ENCODE measurements around the gene TSGA10.

Gene TSGA10

DNA sequence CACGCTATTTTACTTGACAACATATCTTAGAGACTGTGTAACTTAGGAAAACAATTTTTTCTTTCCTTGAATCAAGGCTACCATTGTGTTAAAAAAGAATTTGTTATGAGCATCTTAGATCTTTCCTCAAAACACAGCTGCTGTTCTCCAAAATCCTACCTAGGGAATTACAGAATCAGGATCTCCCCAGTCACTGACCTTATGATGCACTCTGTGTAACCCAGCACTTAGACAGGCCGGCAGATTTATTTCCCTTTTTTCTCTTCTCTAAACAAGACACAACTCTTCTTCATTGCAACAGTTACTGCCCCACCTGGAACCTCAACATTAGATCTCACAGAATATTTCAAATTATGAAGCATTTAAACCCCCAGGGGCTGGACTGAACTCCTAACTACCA is 26.8 kb downstream of the TSGA10 start:
- no peak overlapping the region for H3K4me3 ChIP-seq (ENCODE audit: low read length)
- no peak for TF ChIP-seq ZNF274 (IDR thresholded peaks at IDR 0.05; ENCODE audit: low read depth, low read length)

- no peak for TF ChIP-seq ZNF274 (IDR thresholded peaks at IDR 0.05; ENCODE audit: low read depth, low read length)
These were observed 42.1 kb downstream of the TSGA10 start for GRCh38 chr2:99112617-99113016.

DNA sequence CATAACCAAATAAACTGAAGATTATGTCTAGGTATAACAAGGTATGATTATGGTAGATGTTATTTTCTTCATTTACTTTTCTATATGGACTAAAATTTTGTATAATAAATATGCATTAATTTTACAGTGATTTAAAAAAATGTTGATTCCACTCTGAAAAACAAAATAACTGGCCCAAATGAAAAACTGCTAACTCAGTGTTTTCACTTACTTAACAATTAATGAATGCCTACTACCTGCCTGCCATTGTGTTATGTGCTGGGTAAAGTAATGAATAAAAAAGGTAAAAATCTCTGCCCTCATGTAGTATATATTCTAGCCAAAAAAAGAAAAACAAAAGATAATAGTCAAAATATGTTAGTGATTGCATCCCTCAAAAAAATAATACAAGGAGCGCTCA is 42.8 kb downstream of the TSGA10 start:
- H3K4me3 ChIP-seq (ENCODE audit: low read length), result no peak overlapping the region
- no peak for TF ChIP-seq ZNF274 (IDR thresholded peaks at IDR 0.05; ENCODE audit: low read depth, low read length)

More at GRCh38 chr2:99112617-99113016, 42.1 kb downstream of the TSGA10 start:
- no peak overlapping the region for H3K4me3 ChIP-seq (ENCODE audit: low read length)

DNA sequence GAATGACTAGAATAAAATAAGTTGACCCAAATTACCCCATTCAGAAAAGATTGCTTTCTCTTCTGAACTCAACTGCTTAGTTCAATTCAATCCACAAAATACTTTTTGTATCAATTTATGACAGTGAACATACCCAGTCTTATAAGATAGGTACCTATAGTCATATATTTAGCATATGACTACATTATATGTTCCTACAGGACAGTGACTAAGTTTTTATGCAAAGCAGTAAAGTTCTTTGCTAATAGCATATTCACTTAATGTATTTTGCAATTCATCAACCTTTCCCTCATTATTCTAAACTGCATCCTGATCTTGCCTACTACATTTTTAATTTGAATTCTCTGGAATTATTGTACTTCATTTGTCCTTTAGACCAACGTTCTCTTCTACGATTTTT is 43.5 kb downstream of the TSGA10 start:
- H3K4me3 ChIP-seq (ENCODE audit: low read length), result no peak overlapping the region
- no peak for TF ChIP-seq ZNF274 (IDR thresholded peaks at IDR 0.05; ENCODE audit: low read depth, low read length)

DNA sequence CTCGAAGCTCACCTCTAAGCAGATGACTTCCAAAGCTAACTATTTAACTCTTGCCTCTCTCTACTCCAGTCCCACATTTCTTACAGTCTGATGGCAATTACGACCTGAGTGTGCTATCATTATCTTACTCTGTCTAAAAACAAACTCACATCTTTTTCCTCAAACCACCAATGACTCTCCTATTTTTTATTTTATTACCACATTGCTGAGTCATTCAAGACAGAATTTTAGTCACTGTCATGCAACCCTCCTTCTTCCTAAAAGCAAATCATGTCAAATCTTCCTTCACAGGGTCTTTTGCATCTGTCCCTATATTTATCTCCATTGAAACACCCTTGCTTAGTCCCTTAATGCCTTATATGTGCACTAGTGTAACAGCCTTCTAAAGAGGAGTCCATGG is 47.8 kb downstream of the TSGA10 start:
- no peak overlapping the region for H3K4me3 ChIP-seq (ENCODE audit: low read length)
- no peak for TF ChIP-seq ZNF274 (IDR thresholded peaks at IDR 0.05; ENCODE audit: low read depth, low read length)

DNA sequence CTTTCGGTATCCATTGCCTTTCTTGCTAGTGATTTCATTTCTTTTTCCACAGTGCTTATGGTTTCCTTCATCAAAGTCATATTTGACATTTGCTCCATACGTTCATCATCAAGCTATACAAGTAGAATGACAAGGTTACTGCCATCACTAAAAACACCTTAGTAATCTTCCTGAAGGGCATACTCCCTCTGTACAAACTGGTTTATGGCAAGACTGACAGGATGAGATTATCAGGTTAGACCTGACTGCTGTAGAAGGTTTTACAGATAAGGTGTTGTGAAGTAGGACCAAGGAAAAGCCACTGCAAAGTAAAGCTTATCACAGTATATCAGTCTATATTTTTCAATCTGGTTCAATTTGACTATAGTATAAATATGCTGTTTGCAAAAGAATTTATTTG is 50.7 kb downstream of the TSGA10 start:
- no peak overlapping the region for H3K4me3 ChIP-seq (ENCODE audit: low read length)
- TF ChIP-seq ZNF274 (IDR thresholded peaks at IDR 0.05; ENCODE audit: low read depth, low read length), result no peak

DNA sequence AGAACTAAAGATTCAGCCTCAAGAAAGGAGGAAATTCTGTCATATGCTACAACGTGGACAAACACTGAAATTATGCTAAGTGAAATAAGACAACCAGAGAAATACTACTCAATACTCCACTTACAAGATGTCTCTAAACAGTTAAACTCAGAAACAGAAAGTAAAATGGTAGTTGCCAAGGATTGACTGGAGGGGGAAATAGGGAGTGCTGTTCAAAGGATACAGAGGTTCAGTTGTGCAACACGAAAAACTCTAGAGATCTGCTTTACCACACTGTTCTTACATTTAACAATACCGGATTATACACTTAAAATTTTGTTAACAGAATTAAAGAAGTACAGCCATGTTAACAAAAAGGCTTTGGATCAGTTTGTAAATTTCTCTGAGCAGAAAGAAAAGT is 53.0 kb downstream of the TSGA10 start:
- no peak for TF ChIP-seq ZNF274 (IDR thresholded peaks at IDR 0.05; ENCODE audit: low read depth, low read length)
- no peak overlapping the region for H3K4me3 ChIP-seq (ENCODE audit: low read length)

DNA sequence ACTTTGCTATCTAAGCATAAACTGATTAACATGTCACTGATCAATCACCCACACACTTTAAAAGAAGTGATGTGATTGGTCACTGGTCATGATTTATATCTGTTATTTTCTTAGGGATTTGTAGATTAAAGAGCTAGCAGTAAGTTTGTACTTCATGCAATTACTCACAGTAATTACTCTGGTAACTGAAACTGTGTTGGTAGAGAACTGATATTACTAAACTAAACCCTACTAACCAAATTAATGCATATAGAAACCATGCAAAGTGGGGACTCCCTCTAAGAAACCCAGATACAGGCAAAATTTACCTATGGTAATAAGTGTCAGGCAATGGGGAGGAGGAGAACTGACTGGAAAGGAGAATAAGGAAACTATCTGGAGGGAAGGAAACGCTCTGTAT is 58.0 kb downstream of the TSGA10 start:
- no peak for TF ChIP-seq ZNF274 (IDR thresholded peaks at IDR 0.05; ENCODE audit: low read depth, low read length)
- H3K4me3 ChIP-seq (ENCODE audit: low read length), result no peak overlapping the region

GRCh38 chr2:99088017-99088416 is 66.7 kb downstream of the TSGA10 start:
- no peak for TF ChIP-seq ZNF274 (IDR thresholded peaks at IDR 0.05; ENCODE audit: low read depth, low read length)
- H3K4me3 ChIP-seq (ENCODE audit: low read length), result no peak overlapping the region

- H3K4me3 ChIP-seq (ENCODE audit: low read length), result no peak overlapping the region
- no peak for TF ChIP-seq ZNF274 (IDR thresholded peaks at IDR 0.05; ENCODE audit: low read depth, low read length)
These were observed 68.4 kb downstream of the TSGA10 start for GRCh38 chr2:99086385-99086784.

DNA sequence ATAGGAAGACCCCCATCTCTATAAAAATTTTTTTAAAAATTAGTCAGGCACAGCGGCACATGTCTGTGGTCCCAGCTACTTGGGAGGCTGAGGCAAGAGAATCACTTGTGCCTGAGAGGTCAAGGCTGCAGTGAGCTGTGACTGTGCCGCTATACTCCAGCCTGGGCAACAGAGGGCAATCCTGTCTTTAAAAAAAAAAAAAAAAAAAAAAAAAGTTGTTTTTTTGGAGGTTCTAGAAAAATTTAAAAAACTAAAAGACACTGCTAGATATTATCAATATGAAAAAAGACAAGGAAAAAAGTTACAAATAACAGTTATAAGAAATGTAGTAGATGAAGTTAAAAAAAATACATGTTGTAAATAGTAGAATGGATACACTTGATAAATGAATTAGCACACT is 69.3 kb downstream of the TSGA10 start:
- no peak overlapping the region for H3K4me3 ChIP-seq (ENCODE audit: low read length)
- no peak for TF ChIP-seq ZNF274 (IDR thresholded peaks at IDR 0.05; ENCODE audit: low read depth, low read length)

GRCh38 chr2:99084256-99084655 is 70.5 kb downstream of the TSGA10 start:
- no peak for TF ChIP-seq ZNF274 (IDR thresholded peaks at IDR 0.05; ENCODE audit: low read depth, low read length)
- no peak overlapping the region for H3K4me3 ChIP-seq (ENCODE audit: low read length)

GRCh38 chr2:99081891-99082290 is 72.9 kb downstream of the TSGA10 start:
- no peak overlapping the region for H3K4me3 ChIP-seq (ENCODE audit: low read length)
- TF ChIP-seq ZNF274 (IDR thresholded peaks at IDR 0.05; ENCODE audit: low read depth, low read length), result no peak

DNA sequence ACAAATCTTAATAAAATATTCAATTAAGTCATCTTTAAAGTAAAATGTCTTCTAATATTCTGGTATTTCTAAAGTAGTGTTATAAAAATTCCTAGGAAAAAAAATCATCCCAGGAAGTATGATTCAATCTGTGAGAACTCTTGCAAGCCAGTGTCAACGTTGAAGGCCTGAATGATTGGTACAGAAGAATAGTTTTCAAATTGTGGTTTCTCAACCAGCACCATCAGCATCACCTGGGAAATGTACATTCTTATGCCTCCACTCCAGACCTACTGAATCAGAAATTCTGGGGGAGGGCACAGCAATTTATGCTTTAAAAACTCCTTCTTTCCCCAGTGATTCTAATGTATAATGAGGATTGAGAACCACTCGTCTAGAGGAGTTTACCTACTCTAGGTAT is 75.5 kb downstream of the TSGA10 start:
- no peak for TF ChIP-seq ZNF274 (IDR thresholded peaks at IDR 0.05; ENCODE audit: low read depth, low read length)
- H3K4me3 ChIP-seq (ENCODE audit: low read length), result no peak overlapping the region

DNA sequence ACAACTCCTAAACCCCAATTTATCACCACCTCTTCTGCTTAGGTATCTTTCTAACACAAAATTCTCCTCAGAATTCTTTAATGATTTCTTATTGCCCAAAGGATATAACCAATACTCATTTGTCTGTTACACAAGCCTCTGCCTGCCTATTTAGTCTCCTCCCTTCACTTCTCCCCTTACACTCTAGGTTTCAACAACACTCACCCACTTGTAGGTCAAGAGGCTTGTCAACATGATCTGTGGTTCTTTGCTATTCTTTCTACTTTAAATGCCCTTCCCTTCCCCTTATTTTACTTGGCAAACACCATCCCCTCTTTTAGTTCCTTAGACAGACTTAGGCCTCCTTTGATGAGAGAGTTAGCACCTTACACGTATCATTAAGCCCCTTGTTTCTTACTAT is 82.2 kb downstream of the TSGA10 start:
- no peak overlapping the region for H3K4me3 ChIP-seq (ENCODE audit: low read length)
- no peak for TF ChIP-seq ZNF274 (IDR thresholded peaks at IDR 0.05; ENCODE audit: low read depth, low read length)

GRCh38 chr2:99067871-99068625 is 86.7 kb downstream of the TSGA10 start:
- TF ChIP-seq ZNF274 (IDR thresholded peaks at IDR 0.05; ENCODE audit: low read depth, low read length), result no peak
- H3K4me3 ChIP-seq (ENCODE audit: low read length), result no peak overlapping the region

Measured in GM08714 (cell line).